ENCODE data around the gene GSTM5. TPM values are rescaled to one million over a fixed set of nuclear protein-coding genes. Genes with fewer than 3 reads are reported as not detected.
"Not testable (repeated sequence)": the region's sequence is repeated elsewhere in the genome, so short reads cannot be mapped to it uniquely, and the experiment has no call there.

The GSTM5 gene
- total RNA-seq, 1 experiment from 2014 or later = 0.11 TPM

- no peak overlapping the region for H3K27ac Mint-ChIP-seq
- no peak for TF ChIP-seq JAZF1 (CRISPR knock-in tag; IDR thresholded peaks at IDR 0.05)
- TF ChIP-seq, protein P1, sequence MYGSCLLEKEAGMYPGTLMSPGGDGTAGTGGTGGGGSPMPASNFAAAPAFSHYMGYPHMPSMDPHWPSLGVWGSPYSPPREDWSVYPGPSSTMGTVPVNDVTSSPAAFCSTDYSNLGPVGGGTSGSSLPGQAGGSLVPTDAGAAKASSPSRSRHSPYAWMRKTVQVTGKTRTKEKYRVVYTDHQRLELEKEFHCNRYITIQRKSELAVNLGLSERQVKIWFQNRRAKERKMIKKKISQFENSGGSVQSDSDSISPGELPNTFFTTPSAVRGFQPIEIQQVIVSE (CRISPR knock-in tag; IDR thresholded peaks at IDR 0.05; ENCODE audit: borderline replicate concordance) = no peak
- no peak for TF ChIP-seq CREB1 (CRISPR knock-in tag; IDR thresholded peaks at IDR 0.05)
- ATAC-seq = no peak
- ChIA-PET CTCF (interaction anchor here (0.7 to 3.7 kb wide), 5 partner anchors 12 to 295 kb away, joined by 3 to 21 read pairs (median 4); no protein-coding TSS in a partner anchor), POLR2A (no interaction called here)
- no peaks in the 10 kb centered on the region; the same call in 1 of the 2 replicates for H3K27me3 Mint-ChIP-seq (ENCODE audit: low read depth)
- no peak for DNase-seq (ENCODE audit: low spot score)
- H3K9me3 Mint-ChIP-seq = no peaks in the 10 kb centered on the region
- H3K36me3 Mint-ChIP-seq = no peaks in the 10 kb centered on the region
- H3K4me3 Mint-ChIP-seq = no peak overlapping the region
- peaks cover 6% of the 10 kb centered on the region; the same call in 1 of the 2 replicates for H3K4me1 Mint-ChIP-seq
These were observed 53.4 kb downstream of the GSTM5 start for GRCh38 chr1:109765483-109765815.

DNA sequence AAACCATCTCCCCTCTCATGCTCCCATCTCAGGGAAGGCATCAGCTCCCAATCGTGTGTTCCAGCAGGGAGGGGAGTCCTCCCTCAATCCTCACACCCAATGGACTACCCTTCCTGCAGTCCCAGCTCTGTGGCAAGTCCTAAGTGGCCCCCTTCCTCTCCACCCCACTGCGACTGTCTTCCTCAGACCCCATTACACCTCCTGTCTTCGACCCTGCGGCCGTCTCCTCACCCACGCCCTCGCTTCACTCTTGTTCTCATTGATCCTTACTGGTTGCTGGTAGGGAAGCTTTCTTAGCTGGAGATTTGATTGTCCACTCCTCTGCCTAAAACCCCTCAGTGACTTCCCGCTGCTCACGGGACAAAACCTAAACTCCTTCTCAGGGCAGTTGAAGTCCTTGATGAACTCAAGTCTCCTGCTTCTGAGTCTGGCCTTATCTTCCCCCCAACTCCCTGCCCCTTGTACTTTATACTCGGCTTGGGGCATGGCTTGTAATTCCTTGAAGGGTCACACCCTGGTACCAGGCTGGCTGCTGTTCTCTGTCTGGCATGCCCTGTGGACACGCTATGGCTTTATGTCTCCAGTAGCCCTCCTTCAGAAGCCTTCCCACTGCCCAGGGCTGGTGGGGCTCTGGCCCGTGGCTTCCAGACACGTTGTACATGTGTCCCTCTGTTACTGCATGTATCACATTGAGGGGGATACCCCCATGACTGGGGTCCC is 54.0 kb downstream of the GSTM5 start:
- TF ChIP-seq JUN (CRISPR knock-in tag; IDR thresholded peaks at IDR 0.05) = no peak
- TF ChIP-seq GTF2I (CRISPR knock-in tag; conservative IDR thresholded peaks at IDR 0.05) = no peak
- TF ChIP-seq, protein P2, sequence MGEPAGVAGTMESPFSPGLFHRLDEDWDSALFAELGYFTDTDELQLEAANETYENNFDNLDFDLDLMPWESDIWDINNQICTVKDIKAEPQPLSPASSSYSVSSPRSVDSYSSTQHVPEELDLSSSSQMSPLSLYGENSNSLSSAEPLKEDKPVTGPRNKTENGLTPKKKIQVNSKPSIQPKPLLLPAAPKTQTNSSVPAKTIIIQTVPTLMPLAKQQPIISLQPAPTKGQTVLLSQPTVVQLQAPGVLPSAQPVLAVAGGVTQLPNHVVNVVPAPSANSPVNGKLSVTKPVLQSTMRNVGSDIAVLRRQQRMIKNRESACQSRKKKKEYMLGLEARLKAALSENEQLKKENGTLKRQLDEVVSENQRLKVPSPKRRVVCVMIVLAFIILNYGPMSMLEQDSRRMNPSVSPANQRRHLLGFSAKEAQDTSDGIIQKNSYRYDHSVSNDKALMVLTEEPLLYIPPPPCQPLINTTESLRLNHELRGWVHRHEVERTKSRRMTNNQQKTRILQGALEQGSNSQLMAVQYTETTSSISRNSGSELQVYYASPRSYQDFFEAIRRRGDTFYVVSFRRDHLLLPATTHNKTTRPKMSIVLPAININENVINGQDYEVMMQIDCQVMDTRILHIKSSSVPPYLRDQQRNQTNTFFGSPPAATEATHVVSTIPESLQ (CRISPR knock-in tag; IDR thresholded peaks at IDR 0.05) = no peak
- TF ChIP-seq, protein P3, sequence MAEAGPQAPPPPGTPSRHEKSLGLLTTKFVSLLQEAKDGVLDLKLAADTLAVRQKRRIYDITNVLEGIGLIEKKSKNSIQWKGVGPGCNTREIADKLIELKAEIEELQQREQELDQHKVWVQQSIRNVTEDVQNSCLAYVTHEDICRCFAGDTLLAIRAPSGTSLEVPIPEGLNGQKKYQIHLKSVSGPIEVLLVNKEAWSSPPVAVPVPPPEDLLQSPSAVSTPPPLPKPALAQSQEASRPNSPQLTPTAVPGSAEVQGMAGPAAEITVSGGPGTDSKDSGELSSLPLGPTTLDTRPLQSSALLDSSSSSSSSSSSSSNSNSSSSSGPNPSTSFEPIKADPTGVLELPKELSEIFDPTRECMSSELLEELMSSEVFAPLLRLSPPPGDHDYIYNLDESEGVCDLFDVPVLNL (CRISPR knock-in tag; IDR thresholded peaks at IDR 0.05; ENCODE audit: borderline replicate concordance, low read depth) = no peak
- no peak for TF ChIP-seq MAX (CRISPR knock-in tag; IDR thresholded peaks at IDR 0.05)
- no peak for TF ChIP-seq ETV6 (CRISPR knock-in tag; IDR thresholded peaks at IDR 0.05)
- Mint-ChIP-seq H3K27me3 (ENCODE audit: low read depth) (no peaks in the 10 kb centered on the region; the same call in 1 of the 2 replicates), H3K9me3 (no peaks in the 10 kb centered on the region), H3K4me1 (peaks cover 6% of the 10 kb centered on the region; the same call in 1 of the 2 replicates), H3K27ac (no peak overlapping the region), H3K4me3 (no peak overlapping the region), H3K36me3 (no peaks in the 10 kb centered on the region)
- DNase-seq (ENCODE audit: low spot score) (no peak), ATAC-seq (no peak)
- ChIA-PET POLR2A (interaction anchor here (0.5 kb wide), 1 partner anchor 9 kb away, joined by 3 read pairs; no protein-coding TSS in a partner anchor), CTCF (interaction anchor here (0.8 to 3.7 kb wide), 4 partner anchors 11 to 136 kb away, joined by 3 to 21 read pairs (median 4); no protein-coding TSS in a partner anchor)

GRCh38 chr1:109766991-109767636 is 55.1 kb downstream of the GSTM5 start:
- POLR2A ChIA-PET; H3K4me1 Mint-ChIP-seq; H3K27me3 Mint-ChIP-seq (ENCODE audit: low read depth); CTCF ChIA-PET; H3K4me3 Mint-ChIP-seq; H3K27ac Mint-ChIP-seq; ATAC-seq; H3K9me3 Mint-ChIP-seq; H3K36me3 Mint-ChIP-seq: not testable (repeated sequence)
- peak; percentile 2 for DNase-seq (ENCODE audit: low spot score)

Other genes with a start within 250 kb of the GSTM5 start
- gene SYPL2, start 245.7 kb upstream of the GSTM5 start, total RNA-seq (2021) = 3.0 to 3.7 TPM (median 3.5 TPM) in 3 replicates
- gene ATXN7L2, start 228.3 kb upstream of the GSTM5 start, total RNA-seq (2021) = 8.9 to 11.1 TPM (median 10.9 TPM) in 3 replicates
- gene CYB561D1, start 218.2 kb upstream of the GSTM5 start, total RNA-seq (2021) = 5.1 to 6.7 TPM (median 6.5 TPM) in 3 replicates
- 2.4 to 3.0 TPM (median 3.0 TPM) in 3 replicates for gene AMIGO1, start 202.5 kb upstream of the GSTM5 start, total RNA-seq (2021)
- 0.42 to 0.73 TPM (median 0.44 TPM) in 3 replicates for gene GPR61, start 172.4 kb upstream of the GSTM5 start, total RNA-seq (2021)
- 7.1 to 7.2 TPM (median 7.1 TPM) in 3 replicates for gene GNAI3, start 163.6 kb upstream of the GSTM5 start, total RNA-seq (2021)
- 0.14 TPM in 1 of 3 replicates, not detected in the others for gene GNAT2, start 92.6 kb upstream of the GSTM5 start, total RNA-seq (2021)
- gene AMPD2, start 92.4 kb upstream of the GSTM5 start, total RNA-seq (2021) = 51.8 to 79.8 TPM (median 60.0 TPM) in 3 replicates
- gene GSTM4, start 56.2 kb upstream of the GSTM5 start, total RNA-seq (2021) = 16.4 to 18.1 TPM (median 16.7 TPM) in 3 replicates
- gene GSTM2, start 44.2 kb upstream of the GSTM5 start, total RNA-seq (2021) = 12.9 to 15.4 TPM (median 15.3 TPM) in 3 replicates
- not detected in 3 replicates for gene GSTM1, start 24.4 kb upstream of the GSTM5 start, total RNA-seq (2021)
- gene GSTM3, start 28.8 kb downstream of the GSTM5 start, total RNA-seq (2021) = 2.2 to 3.5 TPM (median 3.3 TPM) in 3 replicates
- gene EPS8L3, start 51.7 kb downstream of the GSTM5 start, total RNA-seq (2021) = 0.17 to 0.41 TPM in 2 of 3 replicates, not detected in the other
- gene CSF1, start 198.6 kb downstream of the GSTM5 start, total RNA-seq (2021) = 2.5 to 3.3 TPM (median 3.0 TPM) in 3 replicates

All from WTC11 (cell line).